T-helper 2 cell treated with Interferon-gamma antibody and Interleukin-4, amounts not matched to agents 5 μg/mL and 100 μg/mL, for 36 hours (primary cell): ENCODE data around the gene S100A13.

Experiments
- DNase-seq: peaks from one replicate; pipeline ENCODE4 v3.0.0; 2021; ENCODE audit warnings: low spot score
- H3K27ac Mint-ChIP-seq: one replicate; pipeline ENCODE4 v1.8.0; 2021; ENCODE audit warnings: mild to moderate bottlenecking, mixed read lengths
- H3K27me3 Mint-ChIP-seq: one replicate; pipeline ENCODE4 v1.8.0; 2021; ENCODE audit warnings: low read depth, mixed read lengths
- H3K36me3 Mint-ChIP-seq: one replicate; pipeline ENCODE4 v1.8.0; 2021; ENCODE audit warnings: low read depth, mixed read lengths
- H3K4me1 Mint-ChIP-seq: one replicate; pipeline ENCODE4 v1.8.0; 2021; ENCODE audit warnings: low read depth, mixed read lengths
- H3K4me3 Mint-ChIP-seq: one replicate; pipeline ENCODE4 v1.8.0; 2022; ENCODE audit warnings: mild to moderate bottlenecking, moderate library complexity, mixed read lengths
- H3K9me3 Mint-ChIP-seq: one replicate; pipeline ENCODE4 v1.8.0; 2021; ENCODE audit warnings: mixed read lengths

S100A13 gene

GRCh38 chr1:153612111-153612754 lies 15.1 kb downstream of the S100A13 start:
- Mint-ChIP-seq H3K4me1 (no peaks in the 10 kb centered on the region), H3K27ac (no peak overlapping the region), H3K9me3 (no peaks in the 10 kb centered on the region), H3K27me3 (no peaks in the 10 kb centered on the region), H3K36me3 (no peaks in the 10 kb centered on the region), H3K4me3 (no peak overlapping the region)
- DNase-seq: no peak

- no peak for DNase-seq
- Mint-ChIP-seq H3K4me1 (no peaks in the 10 kb centered on the region), H3K4me3 (no peak overlapping the region), H3K36me3 (no peaks in the 10 kb centered on the region), H3K27me3 (no peaks in the 10 kb centered on the region), H3K9me3 (no peaks in the 10 kb centered on the region), H3K27ac (no peak overlapping the region)
Observed at GRCh38 chr1:153611356-153611755, 15.9 kb downstream of the S100A13 start.

DNA sequence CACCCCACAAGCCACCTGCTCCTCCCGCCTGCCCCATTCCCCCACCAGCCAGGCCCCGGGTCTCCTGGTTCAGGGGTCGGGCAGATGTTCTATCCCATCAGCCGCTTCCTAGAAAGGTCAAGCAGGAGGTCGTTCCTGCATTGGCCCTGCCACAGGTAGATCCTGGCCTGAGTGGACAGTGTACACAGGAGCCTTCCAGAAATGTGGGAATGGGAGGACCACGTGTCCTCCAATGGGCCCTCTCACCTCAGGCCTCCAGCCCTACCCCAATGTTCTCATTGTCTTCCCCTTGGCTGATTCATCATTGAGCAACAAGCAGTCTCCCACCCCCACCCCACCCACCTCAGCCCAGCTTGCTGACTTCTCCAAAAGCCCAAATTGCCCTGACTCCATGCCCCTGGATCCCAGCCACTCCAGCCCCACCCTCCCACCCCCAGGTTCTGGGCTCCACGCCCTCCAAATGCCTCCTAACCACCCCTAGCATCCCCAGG lies 16.4 kb downstream of the S100A13 start:
- no peaks in the 10 kb centered on the region for H3K9me3 Mint-ChIP-seq
- H3K4me3 Mint-ChIP-seq: no peak overlapping the region
- no peak for DNase-seq
- H3K27ac Mint-ChIP-seq: no peak overlapping the region
- H3K27me3 Mint-ChIP-seq: no peaks in the 10 kb centered on the region
- H3K36me3 Mint-ChIP-seq: no peaks in the 10 kb centered on the region
- H3K4me1 Mint-ChIP-seq: no peaks in the 10 kb centered on the region

DNA sequence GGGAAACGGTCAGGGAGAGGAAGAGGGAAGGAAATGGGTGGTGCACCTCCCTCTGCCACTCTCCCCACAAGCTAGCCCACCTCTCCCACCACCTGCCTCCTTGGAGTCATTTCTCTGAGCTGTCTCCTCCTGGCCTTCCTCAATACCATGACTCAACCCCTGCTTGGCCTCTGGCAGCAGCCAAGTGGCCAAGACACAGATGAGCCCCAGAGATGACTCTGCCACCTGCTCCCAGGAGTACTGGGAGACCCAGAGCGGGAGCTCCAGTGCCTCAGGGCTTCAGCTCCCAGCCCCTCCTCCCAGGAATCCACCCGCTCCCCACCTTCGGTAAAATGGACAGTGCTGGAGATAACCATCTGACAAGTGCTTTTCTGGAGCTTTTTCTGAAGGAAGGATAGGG lies 17.0 kb downstream of the S100A13 start:
- Mint-ChIP-seq H3K4me1 (no peaks in the 10 kb centered on the region), H3K4me3 (no peak overlapping the region), H3K36me3 (no peaks in the 10 kb centered on the region), H3K9me3 (no peaks in the 10 kb centered on the region), H3K27me3 (no peaks in the 10 kb centered on the region), H3K27ac (no peak overlapping the region)
- DNase-seq: no peak

GRCh38 chr1:153609585-153609907 lies 17.8 kb downstream of the S100A13 start:
- H3K4me3 Mint-ChIP-seq: no peak overlapping the region
- no peaks in the 10 kb centered on the region for H3K9me3 Mint-ChIP-seq
- no peak for DNase-seq
- no peaks in the 10 kb centered on the region for H3K36me3 Mint-ChIP-seq
- H3K27me3 Mint-ChIP-seq: no peaks in the 10 kb centered on the region
- H3K27ac Mint-ChIP-seq: no peak overlapping the region
- no peaks in the 10 kb centered on the region for H3K4me1 Mint-ChIP-seq

DNA sequence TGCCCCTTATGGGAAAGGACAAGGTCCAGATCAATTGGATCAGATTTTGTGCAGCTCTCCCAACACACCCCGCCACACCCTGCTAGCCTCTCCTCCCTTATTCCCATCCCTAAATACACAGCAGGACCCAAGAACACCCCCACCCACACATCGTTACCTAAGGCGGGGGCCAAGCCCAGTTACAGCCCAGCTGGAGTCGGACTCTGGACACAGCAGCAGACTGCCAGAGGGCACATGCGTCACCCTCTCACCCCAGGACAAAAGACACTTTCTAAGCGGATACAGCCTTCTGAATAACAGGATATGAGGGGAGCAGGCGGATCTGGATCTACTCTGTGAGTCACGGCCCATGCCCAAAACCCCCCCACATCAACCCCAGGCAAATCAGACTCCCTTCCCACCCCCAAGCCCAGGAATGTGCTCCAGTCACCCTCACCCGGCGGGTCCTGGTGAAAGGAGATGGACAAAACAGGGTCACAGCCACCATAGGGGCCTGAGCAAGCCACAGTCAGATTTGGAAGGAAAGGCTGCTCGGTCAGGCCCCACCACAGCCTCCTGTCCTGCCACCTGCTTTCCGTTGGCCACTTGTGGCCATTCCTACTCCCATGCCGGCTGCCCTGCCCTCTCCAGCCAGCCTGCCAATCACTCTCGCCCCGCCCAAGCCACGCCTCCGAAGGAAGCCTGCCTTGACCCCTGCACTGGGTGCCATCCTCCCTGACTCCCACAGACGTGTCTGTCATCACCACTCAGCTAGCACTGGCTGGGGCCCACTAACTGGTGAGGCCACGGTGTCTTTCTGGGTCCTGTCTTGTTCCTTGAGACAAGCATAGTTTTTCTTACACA lies 18.3 kb downstream of the S100A13 start:
- Mint-ChIP-seq H3K27me3 (no peaks in the 10 kb centered on the region), H3K9me3 (no peaks in the 10 kb centered on the region), H3K36me3 (no peaks in the 10 kb centered on the region), H3K4me3 (no peak overlapping the region), H3K27ac (no peak overlapping the region), H3K4me1 (no peaks in the 10 kb centered on the region)
- DNase-seq: no peak

GRCh38 chr1:153608089-153608682 lies 19.1 kb downstream of the S100A13 start:
- no peaks in the 10 kb centered on the region for H3K27me3 Mint-ChIP-seq
- H3K9me3 Mint-ChIP-seq: no peaks in the 10 kb centered on the region
- DNase-seq: no peak
- H3K36me3 Mint-ChIP-seq: no peaks in the 10 kb centered on the region
- H3K4me1 Mint-ChIP-seq: no peaks in the 10 kb centered on the region
- no peak overlapping the region for H3K4me3 Mint-ChIP-seq
- H3K27ac Mint-ChIP-seq: no peak overlapping the region

- Mint-ChIP-seq H3K4me1 (no peaks in the 10 kb centered on the region), H3K36me3 (no peaks in the 10 kb centered on the region), H3K9me3 (no peaks in the 10 kb centered on the region), H3K27me3 (no peaks in the 10 kb centered on the region), H3K4me3 (no peak overlapping the region), H3K27ac (no peak overlapping the region)
- no peak for DNase-seq
Observed at GRCh38 chr1:153607381-153607780, 19.9 kb downstream of the S100A13 start.

DNA sequence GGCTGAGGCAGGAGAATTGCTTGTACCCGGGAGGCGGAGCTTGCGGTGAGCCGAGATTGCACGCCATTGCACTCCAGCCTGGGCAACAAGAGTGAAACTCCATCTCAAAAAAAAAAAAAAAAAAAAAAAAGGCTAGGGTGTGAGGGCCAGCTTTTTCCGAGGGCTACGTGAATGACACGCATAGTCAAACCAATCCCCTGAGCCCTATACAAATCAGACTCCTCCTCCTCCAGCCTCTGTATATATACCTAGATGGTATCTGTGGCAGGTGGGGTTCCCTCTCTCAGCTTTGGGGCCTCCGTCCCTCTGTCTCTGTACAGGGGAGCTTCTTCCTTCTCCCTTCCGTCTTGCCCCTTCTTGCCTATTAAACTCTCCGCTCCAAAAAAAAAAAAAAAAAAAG lies 21.1 kb downstream of the S100A13 start:
- H3K27ac Mint-ChIP-seq: no peak overlapping the region

DNA sequence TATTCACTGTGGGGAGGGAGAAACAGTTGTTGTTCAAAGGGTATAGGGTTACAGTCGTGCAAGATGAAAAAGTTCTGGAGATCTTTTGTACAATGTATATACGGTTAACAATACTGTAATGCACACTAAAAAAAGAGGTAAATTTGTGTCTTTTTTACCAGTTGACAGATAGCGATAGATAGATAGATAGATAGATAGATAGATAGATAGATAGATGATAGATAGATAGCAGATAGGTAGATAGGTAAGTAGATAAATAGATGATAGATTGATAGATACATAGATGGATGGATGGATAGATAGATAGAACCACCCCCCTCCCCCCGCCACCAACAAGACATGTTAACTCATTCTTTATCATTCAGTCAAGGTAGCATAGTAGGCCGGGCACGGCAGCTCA lies 24.6 kb downstream of the S100A13 start:
- no peak for DNase-seq
- no peak overlapping the region for H3K27ac Mint-ChIP-seq
- no peaks in the 10 kb centered on the region for H3K36me3 Mint-ChIP-seq
- H3K4me1 Mint-ChIP-seq: peaks cover 7% of the 10 kb centered on the region
- H3K27me3 Mint-ChIP-seq: no peaks in the 10 kb centered on the region
- no peak overlapping the region for H3K4me3 Mint-ChIP-seq
- no peaks in the 10 kb centered on the region for H3K9me3 Mint-ChIP-seq

More for the DNA sequence above, 21.1 kb downstream of the S100A13 start:
- Mint-ChIP-seq H3K36me3 (no peaks in the 10 kb centered on the region), H3K4me3 (no peak overlapping the region), H3K9me3 (no peaks in the 10 kb centered on the region), H3K4me1 (no peaks in the 10 kb centered on the region), H3K27me3 (no peaks in the 10 kb centered on the region)
- DNase-seq: no peak

DNA sequence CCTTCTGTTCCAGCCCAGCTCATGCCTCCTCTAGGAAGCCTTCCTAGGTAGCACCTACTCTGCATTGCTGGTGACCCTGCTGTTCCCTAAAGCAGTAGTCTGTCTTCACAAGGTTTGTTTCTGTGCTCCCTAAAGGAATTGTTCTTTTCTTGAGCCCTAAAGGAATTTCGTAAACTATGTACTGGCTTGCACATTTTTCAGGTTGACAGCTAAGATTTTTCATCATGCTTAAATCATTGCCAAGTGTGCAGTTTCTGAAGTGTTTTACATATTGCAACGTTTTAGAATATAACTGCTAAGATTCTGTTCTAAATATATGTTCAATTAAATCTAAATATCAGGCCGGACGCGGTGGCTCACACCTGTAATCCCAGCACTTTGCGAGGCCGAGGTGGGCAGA lies 27.5 kb downstream of the S100A13 start:
- no peak for DNase-seq
- H3K36me3 Mint-ChIP-seq: no peaks in the 10 kb centered on the region
- no peaks in the 10 kb centered on the region for H3K9me3 Mint-ChIP-seq
- H3K27ac Mint-ChIP-seq: no peak overlapping the region
- no peaks in the 10 kb centered on the region for H3K27me3 Mint-ChIP-seq
- peaks cover 16% of the 10 kb centered on the region for H3K4me1 Mint-ChIP-seq
- no peak overlapping the region for H3K4me3 Mint-ChIP-seq

GRCh38 chr1:153598309-153599172 lies 28.8 kb downstream of the S100A13 start:
- no peak overlapping the region for H3K4me3 Mint-ChIP-seq
- peaks cover 16% of the 10 kb centered on the region for H3K4me1 Mint-ChIP-seq
- H3K27ac Mint-ChIP-seq: peak overlapping the region; percentile 78
- H3K9me3 Mint-ChIP-seq: no peaks in the 10 kb centered on the region
- DNase-seq: peak; percentile 10
- H3K36me3 Mint-ChIP-seq: no peaks in the 10 kb centered on the region
- H3K27me3 Mint-ChIP-seq: no peaks in the 10 kb centered on the region

DNA sequence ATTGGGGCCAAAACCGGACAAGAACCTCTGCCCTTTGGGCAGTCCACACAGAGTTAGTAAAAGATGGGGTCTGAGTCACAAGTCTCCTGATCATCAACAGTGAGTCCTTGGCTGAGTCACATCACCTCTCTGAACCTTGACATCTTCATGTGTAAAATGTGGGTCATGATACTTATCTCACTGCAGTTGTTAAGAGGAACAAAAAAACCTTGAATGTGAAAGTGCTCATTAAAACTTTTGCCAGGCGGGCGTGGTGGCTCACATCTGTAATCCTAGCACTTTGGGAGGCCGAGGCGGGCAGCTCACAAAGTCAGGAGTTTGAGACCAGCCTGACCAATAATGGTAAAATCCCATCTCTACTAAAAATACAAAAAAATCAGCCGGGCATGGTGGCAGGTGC lies 30.1 kb downstream of the S100A13 start:
- no peaks in the 10 kb centered on the region for H3K27me3 Mint-ChIP-seq
- no peak overlapping the region for H3K4me3 Mint-ChIP-seq
- H3K27ac Mint-ChIP-seq: no peak overlapping the region
- peak; percentile 35 for DNase-seq
- H3K4me1 Mint-ChIP-seq: peaks cover 16% of the 10 kb centered on the region
- H3K9me3 Mint-ChIP-seq: no peaks in the 10 kb centered on the region
- H3K36me3 Mint-ChIP-seq: no peaks in the 10 kb centered on the region

- H3K4me1 Mint-ChIP-seq: peaks cover 8% of the 10 kb centered on the region
- no peak overlapping the region for H3K27ac Mint-ChIP-seq
- no peaks in the 10 kb centered on the region for H3K9me3 Mint-ChIP-seq
- H3K36me3 Mint-ChIP-seq: no peaks in the 10 kb centered on the region
- DNase-seq: no peak
- no peak overlapping the region for H3K4me3 Mint-ChIP-seq
- peaks cover 3% of the 10 kb centered on the region for H3K27me3 Mint-ChIP-seq
Observed at GRCh38 chr1:153592748-153593147, 34.6 kb downstream of the S100A13 start.
